ENCODE data around the gene RXFP4. TPM values are rescaled to one million over a fixed set of nuclear protein-coding genes. Genes with fewer than 3 reads are reported as not detected.

RXFP4 gene
- total and polyA plus RNA-seq, 4 donors, result not detected

DNA sequence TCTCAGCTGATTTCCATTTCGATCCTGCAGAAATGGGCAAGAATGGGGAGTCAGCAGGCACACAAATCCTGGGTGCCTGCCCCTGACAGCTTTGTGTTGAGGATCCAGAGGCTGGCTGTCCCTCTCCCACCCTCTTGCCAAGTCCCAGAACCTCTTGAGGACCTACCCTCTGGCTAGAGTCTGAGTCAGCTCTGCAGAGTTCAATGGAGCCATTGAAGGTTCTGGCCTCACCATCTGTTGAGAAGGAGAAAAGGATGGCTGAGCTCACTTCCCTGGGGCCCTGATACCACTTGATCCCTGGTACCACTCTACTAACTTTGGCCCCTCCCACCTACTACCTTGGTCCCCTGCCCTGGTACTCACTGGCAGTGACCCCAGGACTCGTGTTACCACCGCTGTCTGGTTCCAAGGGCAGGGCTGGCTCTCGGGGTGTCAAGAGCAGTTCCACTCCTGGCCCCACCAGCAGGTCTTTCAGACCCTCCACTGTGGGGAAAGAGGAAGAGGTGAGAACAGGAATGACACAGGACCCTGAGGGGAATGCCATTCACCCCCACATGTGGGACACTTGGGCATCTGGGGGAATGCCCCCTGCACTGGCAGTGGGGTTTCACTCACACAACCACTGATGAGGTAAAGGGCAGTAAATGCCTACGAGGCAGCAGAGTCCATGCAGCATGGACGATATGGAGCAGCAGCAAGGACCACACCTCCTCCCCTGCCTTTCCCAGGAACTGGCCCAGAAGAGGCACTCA lies 10.5 kb downstream of the RXFP4 start:
- H3K4me3 ChIP-seq (ENCODE audit: low read depth in 1 of 3, low read length in 3 of 3), result no peak overlapping the region
- no peak overlapping the region for H3K9ac ChIP-seq (ENCODE audit: low read depth in 1 of 2, low read length in 2 of 2)
- TF ChIP-seq FOXA1 (IDR thresholded peaks at IDR 0.05) (no peak), EGR1 (IDR thresholded peaks at IDR 0.05; ENCODE audit: low read depth in 2 of 2) (no peak), FOXA2 (IDR thresholded peaks at IDR 0.05) (no peak), NR2F2 (IDR thresholded peaks at IDR 0.05) (no peak), RAD21 (IDR thresholded peaks at IDR 0.05) (no peak), SP1 (IDR thresholded peaks at IDR 0.05) (no peak), GABPA (IDR thresholded peaks at IDR 0.05 in 1 of 2, conservative IDR thresholded peaks at IDR 0.05 in 1 of 2) (no peak), YY1 (IDR thresholded peaks at IDR 0.05) (no peak)
- TF ChIP-seq, protein P1, sequence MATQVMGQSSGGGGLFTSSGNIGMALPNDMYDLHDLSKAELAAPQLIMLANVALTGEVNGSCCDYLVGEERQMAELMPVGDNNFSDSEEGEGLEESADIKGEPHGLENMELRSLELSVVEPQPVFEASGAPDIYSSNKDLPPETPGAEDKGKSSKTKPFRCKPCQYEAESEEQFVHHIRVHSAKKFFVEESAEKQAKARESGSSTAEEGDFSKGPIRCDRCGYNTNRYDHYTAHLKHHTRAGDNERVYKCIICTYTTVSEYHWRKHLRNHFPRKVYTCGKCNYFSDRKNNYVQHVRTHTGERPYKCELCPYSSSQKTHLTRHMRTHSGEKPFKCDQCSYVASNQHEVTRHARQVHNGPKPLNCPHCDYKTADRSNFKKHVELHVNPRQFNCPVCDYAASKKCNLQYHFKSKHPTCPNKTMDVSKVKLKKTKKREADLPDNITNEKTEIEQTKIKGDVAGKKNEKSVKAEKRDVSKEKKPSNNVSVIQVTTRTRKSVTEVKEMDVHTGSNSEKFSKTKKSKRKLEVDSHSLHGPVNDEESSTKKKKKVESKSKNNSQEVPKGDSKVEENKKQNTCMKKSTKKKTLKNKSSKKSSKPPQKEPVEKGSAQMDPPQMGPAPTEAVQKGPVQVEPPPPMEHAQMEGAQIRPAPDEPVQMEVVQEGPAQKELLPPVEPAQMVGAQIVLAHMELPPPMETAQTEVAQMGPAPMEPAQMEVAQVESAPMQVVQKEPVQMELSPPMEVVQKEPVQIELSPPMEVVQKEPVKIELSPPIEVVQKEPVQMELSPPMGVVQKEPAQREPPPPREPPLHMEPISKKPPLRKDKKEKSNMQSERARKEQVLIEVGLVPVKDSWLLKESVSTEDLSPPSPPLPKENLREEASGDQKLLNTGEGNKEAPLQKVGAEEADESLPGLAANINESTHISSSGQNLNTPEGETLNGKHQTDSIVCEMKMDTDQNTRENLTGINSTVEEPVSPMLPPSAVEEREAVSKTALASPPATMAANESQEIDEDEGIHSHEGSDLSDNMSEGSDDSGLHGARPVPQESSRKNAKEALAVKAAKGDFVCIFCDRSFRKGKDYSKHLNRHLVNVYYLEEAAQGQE (IDR thresholded peaks at IDR 0.05), result no peak
- TF ChIP-seq, protein P2, sequence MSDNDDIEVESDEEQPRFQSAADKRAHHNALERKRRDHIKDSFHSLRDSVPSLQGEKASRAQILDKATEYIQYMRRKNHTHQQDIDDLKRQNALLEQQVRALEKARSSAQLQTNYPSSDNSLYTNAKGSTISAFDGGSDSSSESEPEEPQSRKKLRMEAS (IDR thresholded peaks at IDR 0.05), result no peak
- TF ChIP-seq, protein P3, sequence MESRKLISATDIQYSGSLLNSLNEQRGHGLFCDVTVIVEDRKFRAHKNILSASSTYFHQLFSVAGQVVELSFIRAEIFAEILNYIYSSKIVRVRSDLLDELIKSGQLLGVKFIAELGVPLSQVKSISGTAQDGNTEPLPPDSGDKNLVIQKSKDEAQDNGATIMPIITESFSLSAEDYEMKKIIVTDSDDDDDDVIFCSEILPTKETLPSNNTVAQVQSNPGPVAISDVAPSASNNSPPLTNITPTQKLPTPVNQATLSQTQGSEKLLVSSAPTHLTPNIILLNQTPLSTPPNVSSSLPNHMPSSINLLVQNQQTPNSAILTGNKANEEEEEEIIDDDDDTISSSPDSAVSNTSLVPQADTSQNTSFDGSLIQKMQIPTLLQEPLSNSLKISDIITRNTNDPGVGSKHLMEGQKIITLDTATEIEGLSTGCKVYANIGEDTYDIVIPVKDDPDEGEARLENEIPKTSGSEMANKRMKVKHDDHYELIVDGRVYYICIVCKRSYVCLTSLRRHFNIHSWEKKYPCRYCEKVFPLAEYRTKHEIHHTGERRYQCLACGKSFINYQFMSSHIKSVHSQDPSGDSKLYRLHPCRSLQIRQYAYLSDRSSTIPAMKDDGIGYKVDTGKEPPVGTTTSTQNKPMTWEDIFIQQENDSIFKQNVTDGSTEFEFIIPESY (IDR thresholded peaks at IDR 0.05), result no peak
- TF ChIP-seq, protein P4, sequence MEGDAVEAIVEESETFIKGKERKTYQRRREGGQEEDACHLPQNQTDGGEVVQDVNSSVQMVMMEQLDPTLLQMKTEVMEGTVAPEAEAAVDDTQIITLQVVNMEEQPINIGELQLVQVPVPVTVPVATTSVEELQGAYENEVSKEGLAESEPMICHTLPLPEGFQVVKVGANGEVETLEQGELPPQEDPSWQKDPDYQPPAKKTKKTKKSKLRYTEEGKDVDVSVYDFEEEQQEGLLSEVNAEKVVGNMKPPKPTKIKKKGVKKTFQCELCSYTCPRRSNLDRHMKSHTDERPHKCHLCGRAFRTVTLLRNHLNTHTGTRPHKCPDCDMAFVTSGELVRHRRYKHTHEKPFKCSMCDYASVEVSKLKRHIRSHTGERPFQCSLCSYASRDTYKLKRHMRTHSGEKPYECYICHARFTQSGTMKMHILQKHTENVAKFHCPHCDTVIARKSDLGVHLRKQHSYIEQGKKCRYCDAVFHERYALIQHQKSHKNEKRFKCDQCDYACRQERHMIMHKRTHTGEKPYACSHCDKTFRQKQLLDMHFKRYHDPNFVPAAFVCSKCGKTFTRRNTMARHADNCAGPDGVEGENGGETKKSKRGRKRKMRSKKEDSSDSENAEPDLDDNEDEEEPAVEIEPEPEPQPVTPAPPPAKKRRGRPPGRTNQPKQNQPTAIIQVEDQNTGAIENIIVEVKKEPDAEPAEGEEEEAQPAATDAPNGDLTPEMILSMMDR (IDR thresholded peaks at IDR 0.05; ENCODE audit: low read depth, low read length, missing input control), result no peak
- H3K27me3 ChIP-seq (ENCODE audit: control insufficient read depth in 4 of 4, insufficient read depth in 4 of 4, low read length in 3 of 4), result no peaks in the 10 kb centered on the region
- no peak for DNase-seq (ENCODE audit: low spot score)
- H3K27ac ChIP-seq (ENCODE audit: low read depth in 1 of 2, low read length in 2 of 2), result no peak overlapping the region
- H3K4me1 ChIP-seq (ENCODE audit: control insufficient read depth in 4 of 4, insufficient read depth in 4 of 4, low read length in 3 of 4), result no peaks in the 10 kb centered on the region
- WGBS, result 92% methylated on average over 6 of the region's 6 CpGs
- peaks cover 2 to 27% (median 14%) of the 10 kb centered on the region in 4 donors for H3K36me3 ChIP-seq (ENCODE audit: control insufficient read depth in 4 of 4, insufficient read depth in 3 of 4, low read depth in 1 of 4, low read length in 3 of 4)
- no peaks in the 10 kb centered on the region for H3K9me3 ChIP-seq (ENCODE audit: control insufficient read depth in 4 of 4, low read length in 3 of 4)

- no peak for DNase-seq (ENCODE audit: low spot score)
- no peaks in the 10 kb centered on the region for H3K4me1 ChIP-seq (ENCODE audit: control insufficient read depth in 4 of 4, insufficient read depth in 4 of 4, low read length in 3 of 4)
- H3K4me3 ChIP-seq (ENCODE audit: low read depth in 1 of 3, low read length in 3 of 3), result no peak overlapping the region
- TF ChIP-seq, protein P1 (IDR thresholded peaks at IDR 0.05), result no peak
- TF ChIP-seq, protein P5, sequence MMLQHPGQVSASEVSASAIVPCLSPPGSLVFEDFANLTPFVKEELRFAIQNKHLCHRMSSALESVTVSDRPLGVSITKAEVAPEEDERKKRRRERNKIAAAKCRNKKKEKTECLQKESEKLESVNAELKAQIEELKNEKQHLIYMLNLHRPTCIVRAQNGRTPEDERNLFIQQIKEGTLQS (IDR thresholded peaks at IDR 0.05), result no peak
- no peak for TF ChIP-seq SP1 (IDR thresholded peaks at IDR 0.05)
- no peak for TF ChIP-seq HNF4G (IDR thresholded peaks at IDR 0.05)
- TF ChIP-seq, protein P4 (IDR thresholded peaks at IDR 0.05; ENCODE audit: low read depth, low read length, missing input control), result no peak
- TF ChIP-seq RXRA (IDR thresholded peaks at IDR 0.05), result no peak
- TF ChIP-seq YY1 (IDR thresholded peaks at IDR 0.05), result no peak
- TF ChIP-seq GABPA (IDR thresholded peaks at IDR 0.05 in 1 of 2, conservative IDR thresholded peaks at IDR 0.05 in 1 of 2), result no peak
- no peak for TF ChIP-seq HNF4A (conservative IDR thresholded peaks at IDR 0.05)
- TF ChIP-seq JUND (IDR thresholded peaks at IDR 0.05), result no peak
- TF ChIP-seq EGR1 (IDR thresholded peaks at IDR 0.05; ENCODE audit: low read depth in 2 of 2), result no peak
- no peak for TF ChIP-seq NR2F2 (IDR thresholded peaks at IDR 0.05)
Observed at GRCh38 chr1:155952505-155952890, 11.1 kb downstream of the RXFP4 start.

More at GRCh38 chr1:155952505-155952890, 11.1 kb downstream of the RXFP4 start:
- Histone ChIP-seq H3K36me3 (ENCODE audit: control insufficient read depth in 4 of 4, insufficient read depth in 3 of 4, low read depth in 1 of 4, low read length in 3 of 4) (peaks cover 2 to 32% (median 14%) of the 10 kb centered on the region in 4 donors), H3K27ac (ENCODE audit: low read depth in 1 of 2, low read length in 2 of 2) (no peak overlapping the region), H3K9me3 (ENCODE audit: control insufficient read depth in 4 of 4, low read length in 3 of 4) (no peaks in the 10 kb centered on the region), H3K27me3 (ENCODE audit: control insufficient read depth in 4 of 4, insufficient read depth in 4 of 4, low read length in 3 of 4) (no peaks in the 10 kb centered on the region), H3K9ac (ENCODE audit: low read depth in 1 of 2, low read length in 2 of 2) (no peak overlapping the region)
- WGBS, result 94% methylated on average over 13 of the region's 13 CpGs

Measured in liver (tissue), 9 donors.